Kidney epithelial cell (primary cell): ENCODE results near the gene PALLD. TPM values are rescaled to one million over a fixed set of nuclear protein-coding genes. Genes with fewer than 3 reads are reported as not detected.

Experiments
- DNase-seq: peaks from one replicate; pipeline ENCODE4 v3.0.0-alpha.2; 2010; ENCODE audit warnings: low read depth
- H3K27me3 ChIP-seq: 2 replicates; pipeline ENCODE4 v1.6.0; 2011; ENCODE audit warnings: low read length; ENCODE audit not compliant: control insufficient read depth, insufficient read depth
- H3K36me3 ChIP-seq: 2 replicates; pipeline ENCODE4 v1.5.1; 2011; ENCODE audit warnings: low read length; ENCODE audit not compliant: control insufficient read depth, insufficient read depth
- H3K4me3 ChIP-seq: 2 replicates; pipeline ENCODE4 v1.5.1; 2011; ENCODE audit warnings: low read depth, mild to moderate bottlenecking, control low read depth, low read length
- CTCF ChIP-seq: IDR thresholded peaks from 2 replicates; pipeline ENCODE4 v1.5.1; 2011; ENCODE audit warnings: mild to moderate bottlenecking, moderate library complexity, low read length, control low read depth, inconsistent platforms; ENCODE audit not compliant: insufficient read depth, poor library complexity, severe bottlenecking
- total RNA-seq: library from RNA; depleted of rRNA; stranded (reverse); fragments of >200 nt; gene quantifications from 2 replicates; pipeline ENCODE4 v1.2.3, GENCODE V29; 2015

The PALLD gene
- total RNA-seq, 1 donor from 2014 or later = 77.4 TPM

- Histone ChIP-seq H3K36me3 (no peaks in the 10 kb centered on the region), H3K27me3 (no peaks in the 10 kb centered on the region), H3K4me3 (no peak overlapping the region)
- DNase-seq = no peak
- TF ChIP-seq CTCF = no peak
Measured at GRCh38 chr4:168667921-168668320, 171.1 kb downstream of the PALLD start.

GRCh38 chr4:168673476-168673875, 176.6 kb downstream of the PALLD start:
- TF ChIP-seq CTCF = no peak
- Histone ChIP-seq H3K4me3 (no peak overlapping the region), H3K36me3 (no peaks in the 10 kb centered on the region), H3K27me3 (no peaks in the 10 kb centered on the region)
- DNase-seq = no peak

GRCh38 chr4:168674077-168674747, 177.4 kb downstream of the PALLD start:
- TF ChIP-seq CTCF = no peak
- Histone ChIP-seq H3K27me3 (no peaks in the 10 kb centered on the region), H3K4me3 (no peak overlapping the region), H3K36me3 (no peaks in the 10 kb centered on the region)
- no peak for DNase-seq

GRCh38 chr4:168674866-168675265, 178.0 kb downstream of the PALLD start:
- DNase-seq = no peak
- no peaks in the 10 kb centered on the region for H3K36me3 ChIP-seq
- no peaks in the 10 kb centered on the region for H3K27me3 ChIP-seq
- no peak for TF ChIP-seq CTCF
- no peak overlapping the region for H3K4me3 ChIP-seq

- H3K4me3 ChIP-seq = no peak overlapping the region
- H3K36me3 ChIP-seq = no peaks in the 10 kb centered on the region
- no peak for DNase-seq
- no peaks in the 10 kb centered on the region for H3K27me3 ChIP-seq
- no peak for TF ChIP-seq CTCF
Measured at GRCh38 chr4:168677063-168677462, 180.2 kb downstream of the PALLD start.

- H3K4me3 ChIP-seq = no peak overlapping the region
- no peaks in the 10 kb centered on the region for H3K36me3 ChIP-seq
- no peak for TF ChIP-seq CTCF
- no peak for DNase-seq
- H3K27me3 ChIP-seq = no peaks in the 10 kb centered on the region
Measured at GRCh38 chr4:168677879-168678278, 181.0 kb downstream of the PALLD start.
